ENCODE data around the gene FHOD3.
A peak's percentile ranks its signal among the peaks of the same experiment; 100 is the strongest.

- TF ChIP-seq CTCF (CRISPR knock-in tag; IDR thresholded peaks at IDR 0.05) (peak; percentile 72), ZNF543 (CRISPR knock-in tag; IDR thresholded peaks at IDR 0.05) (no peak), MAFK (conservative IDR thresholded peaks at IDR 0.05 in 1 of 2, IDR thresholded peaks at IDR 0.05 in 1 of 2; ENCODE audit: low read length in 2 of 2) (no peak)
Measured at GRCh38 chr18:36757081-36757480, 459.6 kb downstream of the FHOD3 start.

Measured in HepG2 (cell line).